GM10248 (cell line): ENCODE results near the gene CRYBG3.

Experiments used
- CTCF ChIA-PET: fragments of 300-600 bp; sonication (Branson Sonifier 250); formaldehyde crosslinking; extraction: SDS; loops from one replicate; lab custom pipeline; 2021; ENCODE audit warnings: antibody characterized with exemption; lab: Yijun Ruan, JAX
- POLR2A ChIA-PET: fragments of 350-650 bp; sonication (Branson Sonifier 250); formaldehyde crosslinking; extraction: SDS; loops from one replicate; lab custom pipeline; 2020; ENCODE audit warnings: antibody characterized with exemption; lab: Yijun Ruan, JAX
- DNase-seq: peaks from one replicate; pipeline ENCODE4 v3.0.0; 2012; ENCODE audit errors: extremely low spot score
- CTCF ChIP-seq: IDR thresholded peaks from 2 replicates; pipeline ENCODE4 v1.5.1; 2012; ENCODE audit warnings: mild to moderate bottlenecking, low read depth; ENCODE audit errors: extremely low read depth, missing control alignments, control extremely low read depth

CRYBG3 gene

GRCh38 chr3:97968376-97968775, 146.6 kb downstream of the CRYBG3 start:
- DNase-seq = no peak
- no peak for TF ChIP-seq CTCF
- CTCF ChIA-PET = interaction anchor here (1.1 to 2.2 kb wide), 6 partner anchors 10 to 54 kb away, joined by 3 to 8 read pairs (median 6); no protein-coding TSS in a partner anchor
- POLR2A ChIA-PET = no interaction called here

GRCh38 chr3:97969541-97969940, 147.7 kb downstream of the CRYBG3 start:
- no peak for DNase-seq
- no peak for TF ChIP-seq CTCF
- CTCF ChIA-PET = interaction anchor here (0.9 to 3.4 kb wide), 8 partner anchors 8 to 53 kb away, joined by 3 to 13 read pairs (median 3); no protein-coding TSS in a partner anchor
- POLR2A ChIA-PET = no interaction called here

GRCh38 chr3:97970156-97970555, 148.3 kb downstream of the CRYBG3 start:
- no peak for DNase-seq
- ChIA-PET POLR2A (no interaction called here), CTCF (interaction anchor here (0.9 to 3.4 kb wide), 7 partner anchors 9 to 53 kb away, joined by 3 to 13 read pairs (median 3); no protein-coding TSS in a partner anchor)
- no peak for TF ChIP-seq CTCF

GRCh38 chr3:97970956-97971620, 149.3 kb downstream of the CRYBG3 start:
- ChIA-PET CTCF (interaction anchor here (0.9 to 3.4 kb wide), 7 partner anchors 10 to 68 kb away, joined by 3 to 13 read pairs (median 4); no protein-coding TSS in a partner anchor), POLR2A (interaction anchor here (1.1 kb wide), 1 partner anchor 149 kb away, joined by 5 read pairs; the partner anchor contains the start of gene CRYBG3)
- TF ChIP-seq CTCF = no peak
- DNase-seq = no peak

- ChIA-PET CTCF (interaction anchor here (0.9 to 3.4 kb wide), 6 partner anchors 10 to 68 kb away, joined by 3 to 13 read pairs (median 4); no protein-coding TSS in a partner anchor), POLR2A (interaction anchor here (1.1 kb wide), 1 partner anchor 150 kb away, joined by 5 read pairs; the partner anchor contains the start of gene CRYBG3)
- no peak for TF ChIP-seq CTCF
- DNase-seq = peak; percentile 86
These were observed 150.1 kb downstream of the CRYBG3 start, which contains the start of gene RIOX2 for GRCh38 chr3:97971679-97972567. Gene RIOX2 (minus strand): TSS chr3:97972431. CDS start chr3:97967593, 4,838 bp downstream.

GRCh38 chr3:97972976-97973375, 151.2 kb downstream of the CRYBG3 start:
- no peak for DNase-seq
- POLR2A ChIA-PET = no interaction called here
- CTCF ChIA-PET = no interaction called here
- no peak for TF ChIP-seq CTCF
